HG02642 (cell line): ENCODE results near the gene UMAD1.
"Not testable (repeated sequence)": the region's sequence is repeated elsewhere in the genome, so short reads cannot be mapped to it uniquely, and the experiment has no call there.

Source experiments
- ATAC-seq: cut with Tn5 transposase; IDR thresholded peaks from one replicate; pipeline ENCODE4 v1.9.1; 2021; ENCODE audit warnings: mild to moderate bottlenecking; ENCODE audit not compliant: unreplicated experiment, poor library complexity

UMAD1 gene

GRCh38 chr7:7819442-7820247, 179.1 kb downstream of the UMAD1 start:
- ATAC-seq, result peak; percentile 49

- ATAC-seq, result no peak
Observed at GRCh38 chr7:7820409-7820808, 179.9 kb downstream of the UMAD1 start.

- no peak for ATAC-seq
Observed at GRCh38 chr7:7820939-7821338, 180.4 kb downstream of the UMAD1 start.

GRCh38 chr7:7821517-7821916, 181.0 kb downstream of the UMAD1 start:
- no peak for ATAC-seq

- ATAC-seq, result not testable (repeated sequence)
Observed at GRCh38 chr7:7825294-7825693, 184.7 kb downstream of the UMAD1 start.

GRCh38 chr7:7829667-7830066, 189.1 kb downstream of the UMAD1 start:
- no peak for ATAC-seq

GRCh38 chr7:7830122-7830878, 189.7 kb downstream of the UMAD1 start:
- no peak for ATAC-seq

GRCh38 chr7:7832518-7832917, 192.0 kb downstream of the UMAD1 start:
- ATAC-seq, result no peak

GRCh38 chr7:7834761-7835160, 194.2 kb downstream of the UMAD1 start:
- ATAC-seq, result no peak

GRCh38 chr7:7841027-7841426, 200.5 kb downstream of the UMAD1 start:
- no peak for ATAC-seq

- no peak for ATAC-seq
Observed at GRCh38 chr7:7843240-7843639, 202.7 kb downstream of the UMAD1 start.

GRCh38 chr7:7843972-7844371, 203.4 kb downstream of the UMAD1 start:
- no peak for ATAC-seq

- ATAC-seq, result no peak
Observed at GRCh38 chr7:7848246-7848645, 207.7 kb downstream of the UMAD1 start.

- ATAC-seq, result no peak
Observed at GRCh38 chr7:7848892-7849291, 208.3 kb downstream of the UMAD1 start.

GRCh38 chr7:7850150-7850549, 209.6 kb downstream of the UMAD1 start:
- ATAC-seq, result no peak

- no peak for ATAC-seq
Observed at GRCh38 chr7:7851381-7851780, 210.8 kb downstream of the UMAD1 start.

- no peak for ATAC-seq
Observed at GRCh38 chr7:7851991-7852390, 211.4 kb downstream of the UMAD1 start.

GRCh38 chr7:7857143-7857583, 216.6 kb downstream of the UMAD1 start:
- ATAC-seq, result no peak

- no peak for ATAC-seq
Observed at GRCh38 chr7:7858559-7858958, 218.0 kb downstream of the UMAD1 start.

GRCh38 chr7:7859411-7859810, 218.9 kb downstream of the UMAD1 start:
- ATAC-seq, result no peak

- ATAC-seq, result no peak
Observed at GRCh38 chr7:7861211-7861633, 220.7 kb downstream of the UMAD1 start.

- no peak for ATAC-seq
Observed at GRCh38 chr7:7862393-7862792, 221.8 kb downstream of the UMAD1 start.
